ENCODE data around the gene AMMECR1.
"Not testable (repeated sequence)": the region's sequence is repeated elsewhere in the genome, so short reads cannot be mapped to it uniquely, and the experiment has no call there.

The AMMECR1 gene

GRCh38 chrX:110317820-110318663 lies at the start of gene AMMECR1:
Gene AMMECR1 (minus strand): TSS chrX:110318085. CDS start chrX:110318071, 14 bp downstream.
- peak; percentile 49 for DNase-seq

GRCh38 chrX:110363244-110363643 lies 45.4 kb upstream of the AMMECR1 start:
- no peak for DNase-seq

GRCh38 chrX:110359273-110359672 lies 41.4 kb upstream of the AMMECR1 start:
- DNase-seq, result no peak

- no peak for DNase-seq
Measured at GRCh38 chrX:110358548-110358947, 40.7 kb upstream of the AMMECR1 start, which contains the start of gene RTL9. Gene RTL9 (plus strand): TSS chrX:110358848. CDS start chrX:110450618, 91,770 bp downstream.

GRCh38 chrX:110346681-110347080 lies 28.8 kb upstream of the AMMECR1 start:
- DNase-seq, result no peak

GRCh38 chrX:110341189-110342035 lies 23.5 kb upstream of the AMMECR1 start:
- no peak for DNase-seq

- no peak for DNase-seq
Measured at GRCh38 chrX:110338935-110339334, 21.1 kb upstream of the AMMECR1 start.

GRCh38 chrX:110333458-110333857 lies 15.6 kb upstream of the AMMECR1 start:
- DNase-seq, result not testable (repeated sequence)

- no peak for DNase-seq
Measured at GRCh38 chrX:110331444-110332030, 13.7 kb upstream of the AMMECR1 start.

GRCh38 chrX:110328613-110329012 lies 10.7 kb upstream of the AMMECR1 start:
- not testable (repeated sequence) for DNase-seq

- DNase-seq, result no peak
Measured at GRCh38 chrX:110327336-110327735, 9.5 kb upstream of the AMMECR1 start.

GRCh38 chrX:110326712-110327111 lies 8.8 kb upstream of the AMMECR1 start:
- no peak for DNase-seq

GRCh38 chrX:110322603-110323002 lies 4.7 kb upstream of the AMMECR1 start:
- no peak for DNase-seq

- no peak for DNase-seq
Measured at GRCh38 chrX:110321670-110322069, 3.8 kb upstream of the AMMECR1 start.

GRCh38 chrX:110321081-110321480 lies 3.2 kb upstream of the AMMECR1 start:
- no peak for DNase-seq

GRCh38 chrX:110320381-110320987 lies 2.6 kb upstream of the AMMECR1 start:
- no peak for DNase-seq

- DNase-seq, result no peak
Measured at GRCh38 chrX:110318664-110318968, 731 bp upstream of the AMMECR1 start.

- no peak for DNase-seq
Measured at GRCh38 chrX:110317061-110317819, 645 bp downstream of the AMMECR1 start.

- no peak for DNase-seq
Measured at GRCh38 chrX:110316351-110317060, 1.4 kb downstream of the AMMECR1 start.

- no peak for DNase-seq
Measured at GRCh38 chrX:110315551-110315950, 2.3 kb downstream of the AMMECR1 start.

- DNase-seq, result no peak
Measured at GRCh38 chrX:110311437-110312230, 6.3 kb downstream of the AMMECR1 start.

All from DMS 273 treated with DMSO at 0.1 percent for 48 hours (cell line).